Suprapubic skin (tissue), 4 donors: ENCODE measurements around the gene ARRB1. TPM values are rescaled to one million over a fixed set of nuclear protein-coding genes. Genes with fewer than 3 reads are reported as not detected.
"Not testable (repeated sequence)": the region's sequence is repeated elsewhere in the genome, so short reads cannot be mapped to it uniquely, and the experiment has no call there.

Source experiments
- DNase-seq, 2 donors: peaks; one replicate each; pipeline ENCODE4 v3.0.0-alpha.2; 2019; ENCODE audit warnings: low spot score in 2 of 2
- H3K27ac ChIP-seq: fragments of 200-600 bp; sonication (generic); one replicate; pipeline ENCODE4 v1.5.1; 2019
- H3K27me3 ChIP-seq: fragments of 200-600 bp; sonication (generic); one replicate; pipeline ENCODE4 v1.5.1; 2019
- H3K36me3 ChIP-seq: fragments of 200-600 bp; sonication (generic); one replicate; pipeline ENCODE4 v1.5.1; 2019
- H3K4me1 ChIP-seq: fragments of 200-600 bp; sonication (generic); one replicate; pipeline ENCODE4 v1.5.1; 2019
- H3K4me3 ChIP-seq: fragments of 200-600 bp; sonication (generic); one replicate; pipeline ENCODE4 v1.5.1; 2019; ENCODE audit warnings: mild to moderate bottlenecking
- H3K9me3 ChIP-seq: fragments of 200-600 bp; sonication (generic); one replicate; pipeline ENCODE4 v1.5.1; 2019
- EP300 ChIP-seq: sonication (generic); formaldehyde crosslinking; IDR thresholded peaks from one replicate; pipeline ENCODE4 v1.6.1; 2017; ENCODE audit warnings: antibody characterized with exemption
- POLR2A ChIP-seq, 2 donors: fragments of 450-650 bp; IDR thresholded peaks; one replicate each; pipeline ENCODE4 v1.6.1; 2017; ENCODE audit warnings: antibody characterized with exemption in 2 of 2, mild to moderate bottlenecking in 2 of 2, moderate library complexity in 2 of 2
- POLR2AphosphoS5 ChIP-seq, 3 donors: sonication (generic); formaldehyde crosslinking; IDR thresholded peaks; one replicate each; pipeline ENCODE4 v1.6.1; 2017; ENCODE audit warnings: antibody characterized with exemption in 3 of 3
- WGBS: methylation state at CpG from one replicate; pipeline ENCODE4 v1.1.5; 2018; 5-methylcytosine and 5-hydroxymethylcytosine counted together
- total RNA-seq, 4 donors: library from RNA; depleted of rRNA; stranded (reverse); fragments of >200 nt; gene quantifications; one replicate each; pipeline ENCODE4 v1.1.0, GENCODE V29; 2016
- TF ChIP-seq, protein P1 (sequence below), 2 donors: fragments of 200-600 bp in 1 of 2; fragments of 450-650 bp in 1 of 2; sonication (generic) in 1 of 2; IDR thresholded peaks; one replicate each; pipeline ENCODE4 v1.5.1; 2016 to 2019; ENCODE audit warnings: antibody characterized with exemption in 2 of 2, mild to moderate bottlenecking in 1 of 2, moderate library complexity in 1 of 2

Gene ARRB1
- total RNA-seq, 4 donors from 2014 or later = 24.8 to 57.2 (median 38.4) TPM

DNA sequence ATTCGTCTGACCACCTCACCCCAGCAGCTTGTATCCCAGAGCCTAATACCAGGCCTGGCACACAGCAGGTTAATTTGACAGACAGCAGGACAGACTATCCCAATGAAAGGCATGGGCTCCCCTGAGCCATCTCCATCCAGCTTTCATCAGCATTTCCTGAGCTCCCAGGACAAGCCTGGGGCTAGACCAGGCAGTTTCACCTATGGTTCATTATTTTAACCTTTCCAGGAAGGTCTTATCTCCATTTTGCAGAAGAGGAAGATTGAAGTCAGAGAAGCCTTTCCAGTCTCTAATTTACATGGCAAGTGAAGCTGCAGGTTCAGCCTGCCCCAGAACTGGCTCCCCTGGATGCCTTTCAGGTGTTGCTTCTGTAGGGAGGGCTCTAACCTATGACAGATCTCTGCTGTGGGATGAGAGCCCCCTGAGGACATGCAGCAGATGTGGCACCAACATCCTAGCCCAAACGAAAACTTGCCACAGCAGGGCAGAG, 17.0 kb downstream of the ARRB1 start:
- TF ChIP-seq POLR2AphosphoS5 (IDR thresholded peaks at IDR 0.05) = no peak
- TF ChIP-seq POLR2A (IDR thresholded peaks at IDR 0.05) = no peak
- no peak for TF ChIP-seq EP300
- TF ChIP-seq, protein P1, sequence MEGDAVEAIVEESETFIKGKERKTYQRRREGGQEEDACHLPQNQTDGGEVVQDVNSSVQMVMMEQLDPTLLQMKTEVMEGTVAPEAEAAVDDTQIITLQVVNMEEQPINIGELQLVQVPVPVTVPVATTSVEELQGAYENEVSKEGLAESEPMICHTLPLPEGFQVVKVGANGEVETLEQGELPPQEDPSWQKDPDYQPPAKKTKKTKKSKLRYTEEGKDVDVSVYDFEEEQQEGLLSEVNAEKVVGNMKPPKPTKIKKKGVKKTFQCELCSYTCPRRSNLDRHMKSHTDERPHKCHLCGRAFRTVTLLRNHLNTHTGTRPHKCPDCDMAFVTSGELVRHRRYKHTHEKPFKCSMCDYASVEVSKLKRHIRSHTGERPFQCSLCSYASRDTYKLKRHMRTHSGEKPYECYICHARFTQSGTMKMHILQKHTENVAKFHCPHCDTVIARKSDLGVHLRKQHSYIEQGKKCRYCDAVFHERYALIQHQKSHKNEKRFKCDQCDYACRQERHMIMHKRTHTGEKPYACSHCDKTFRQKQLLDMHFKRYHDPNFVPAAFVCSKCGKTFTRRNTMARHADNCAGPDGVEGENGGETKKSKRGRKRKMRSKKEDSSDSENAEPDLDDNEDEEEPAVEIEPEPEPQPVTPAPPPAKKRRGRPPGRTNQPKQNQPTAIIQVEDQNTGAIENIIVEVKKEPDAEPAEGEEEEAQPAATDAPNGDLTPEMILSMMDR (IDR thresholded peaks at IDR 0.05) = no peak
- H3K4me1 ChIP-seq = peaks cover 72% of the 10 kb centered on the region
- no peaks in the 10 kb centered on the region for H3K9me3 ChIP-seq
- WGBS = 63% methylated on average over 2 of the region's 2 CpGs
- no peaks in the 10 kb centered on the region for H3K36me3 ChIP-seq
- no peaks in the 10 kb centered on the region for H3K27me3 ChIP-seq
- no peak overlapping the region for H3K27ac ChIP-seq
- DNase-seq = no peak
- H3K4me3 ChIP-seq = no peak overlapping the region

DNA sequence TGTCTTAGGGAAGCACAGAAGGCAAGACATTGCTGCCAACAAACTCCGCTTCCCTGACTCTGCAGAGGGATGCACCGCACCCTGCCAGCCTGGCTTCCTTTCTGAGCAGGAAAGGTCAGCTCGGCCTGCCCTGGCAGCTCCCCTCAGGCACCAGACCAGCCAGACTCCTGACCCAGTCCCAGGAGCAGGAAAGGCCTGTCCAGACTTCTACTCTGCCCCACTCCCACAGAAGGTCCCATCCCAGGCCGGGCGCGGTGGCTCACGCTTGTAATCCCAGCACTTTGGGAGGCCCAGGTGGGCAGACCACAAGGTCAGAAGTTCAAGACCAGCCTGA, 17.7 kb downstream of the ARRB1 start:
- 86% methylated on average over 5 of the region's 7 CpGs for WGBS

DNA sequence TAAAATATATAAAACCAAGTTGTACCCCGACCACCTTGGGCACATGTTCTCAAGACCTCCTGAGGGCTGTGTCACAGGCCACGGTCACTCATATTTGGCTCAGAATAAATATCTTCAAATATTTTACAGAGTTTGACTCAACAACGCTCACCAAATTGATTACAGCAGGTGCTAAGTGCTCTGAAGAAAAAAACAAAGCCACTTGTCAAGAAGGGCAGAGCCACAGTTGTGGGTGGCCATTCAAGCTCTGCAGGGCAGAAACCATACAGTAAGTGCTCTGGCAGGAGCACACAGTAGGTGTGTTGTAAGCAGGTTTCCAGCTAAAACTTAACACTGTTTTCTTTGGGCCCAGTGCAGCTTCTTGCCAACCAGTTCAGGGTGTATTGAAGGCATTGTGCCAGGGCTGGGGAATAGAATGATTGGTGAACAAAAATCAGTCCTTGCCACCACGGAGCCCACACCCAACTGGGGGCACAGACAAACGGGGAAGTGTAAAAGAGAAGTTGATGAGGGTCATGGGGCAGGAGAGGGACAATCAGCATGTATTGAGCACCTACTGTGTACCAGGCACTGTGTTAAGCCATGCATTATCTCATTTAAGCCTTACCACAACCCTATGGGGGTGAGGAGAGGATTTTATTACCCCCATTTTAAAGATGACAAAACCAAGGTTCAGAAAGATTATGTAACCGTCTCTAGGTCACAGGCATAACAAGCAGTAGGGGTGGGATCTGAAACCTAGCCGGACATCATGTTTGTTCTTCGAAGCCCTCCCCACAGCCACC, 18.2 kb downstream of the ARRB1 start:
- Histone ChIP-seq H3K27ac (no peak overlapping the region), H3K36me3 (no peaks in the 10 kb centered on the region), H3K4me3 (no peak overlapping the region), H3K4me1 (peaks cover 66% of the 10 kb centered on the region), H3K9me3 (no peaks in the 10 kb centered on the region), H3K27me3 (no peaks in the 10 kb centered on the region)
- 74% methylated on average over 8 of the region's 8 CpGs for WGBS
- TF ChIP-seq POLR2AphosphoS5 (IDR thresholded peaks at IDR 0.05) (no peak), POLR2A (IDR thresholded peaks at IDR 0.05) (no peak), EP300 (no peak)
- TF ChIP-seq, protein P1 (IDR thresholded peaks at IDR 0.05) = no peak
- DNase-seq = no peak

More for the DNA sequence above, 17.7 kb downstream of the ARRB1 start:
- no peaks in the 10 kb centered on the region for H3K36me3 ChIP-seq
- no peaks in the 10 kb centered on the region for H3K9me3 ChIP-seq
- DNase-seq = no peak
- H3K27me3 ChIP-seq = no peaks in the 10 kb centered on the region
- no peak overlapping the region for H3K27ac ChIP-seq
- H3K4me1 ChIP-seq = peaks cover 66% of the 10 kb centered on the region
- no peak overlapping the region for H3K4me3 ChIP-seq
- TF ChIP-seq POLR2AphosphoS5 (IDR thresholded peaks at IDR 0.05) = no peak

DNA sequence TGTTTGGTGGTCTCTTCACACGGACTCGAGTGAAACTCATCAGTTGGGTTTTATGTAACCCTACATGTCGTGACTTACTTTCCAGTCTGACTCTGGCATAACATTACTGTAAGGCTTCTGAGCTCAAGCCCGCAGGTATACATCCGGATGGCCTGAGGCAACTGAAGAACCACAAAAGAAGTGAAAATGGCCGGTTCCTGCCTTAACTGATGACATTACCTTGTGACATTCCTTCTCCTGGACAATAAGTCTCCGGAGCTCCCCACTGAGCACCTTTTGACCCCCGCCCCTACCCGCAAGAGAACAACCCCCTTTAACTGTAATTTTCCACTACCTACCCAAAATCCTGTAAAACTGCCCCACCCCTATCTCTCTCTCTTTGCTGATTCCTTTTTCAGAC, 19.7 kb downstream of the ARRB1 start:
- not testable (repeated sequence) for H3K27ac ChIP-seq, H3K36me3 ChIP-seq, H3K27me3 ChIP-seq, DNase-seq, H3K4me3 ChIP-seq, H3K9me3 ChIP-seq
- H3K4me1 ChIP-seq = peaks cover 55% of the 10 kb centered on the region
- WGBS = 96% methylated on average over 9 of the region's 9 CpGs

DNA sequence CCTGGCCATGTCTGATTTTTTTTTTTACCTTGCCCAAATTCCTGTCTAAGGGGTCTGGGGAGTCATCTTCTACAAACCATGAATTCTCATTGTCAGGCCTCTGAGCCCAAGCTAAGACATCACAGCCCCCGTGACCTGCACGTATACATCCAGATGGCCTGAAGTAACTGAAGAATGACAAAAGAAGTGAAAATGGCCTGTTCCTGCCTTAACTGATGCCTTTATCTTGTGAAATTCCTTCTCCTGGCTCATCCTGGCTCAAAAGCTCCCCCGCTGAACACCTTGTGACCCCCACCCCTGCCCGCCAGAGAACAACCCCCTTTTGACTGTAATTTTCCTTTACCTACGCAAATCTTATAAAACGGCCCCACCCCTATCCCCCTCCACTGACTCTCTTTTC, 20.2 kb downstream of the ARRB1 start:
- WGBS = 98% methylated on average over 6 of the region's 6 CpGs
- not testable (repeated sequence) for H3K27me3 ChIP-seq, H3K36me3 ChIP-seq, H3K4me3 ChIP-seq, H3K9me3 ChIP-seq, H3K27ac ChIP-seq, DNase-seq
- peaks cover 55% of the 10 kb centered on the region for H3K4me1 ChIP-seq

DNA sequence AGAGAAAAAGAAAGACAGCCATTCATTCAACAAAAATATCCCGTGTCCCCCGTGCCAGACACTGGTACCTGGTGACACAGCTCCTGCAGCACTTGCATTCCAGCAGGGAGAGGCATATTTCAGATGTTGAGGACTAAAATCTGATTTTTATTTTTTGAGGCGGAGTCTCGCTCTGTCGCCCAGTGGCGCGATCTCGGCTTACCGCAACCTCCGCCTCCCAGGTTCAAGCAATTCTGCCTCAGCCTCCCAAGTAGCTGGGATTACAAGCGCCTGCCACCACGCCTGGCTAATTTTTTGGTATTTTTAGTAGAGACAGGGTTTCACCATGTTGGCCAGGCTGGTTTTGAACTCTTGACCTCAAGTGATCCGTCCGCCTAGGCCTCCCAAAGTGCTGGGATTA, 20.6 kb downstream of the ARRB1 start:
- 96% methylated on average over 14 of the region's 14 CpGs for WGBS
- not testable (repeated sequence) for H3K4me3 ChIP-seq, H3K36me3 ChIP-seq, DNase-seq, H3K9me3 ChIP-seq, H3K27ac ChIP-seq, H3K27me3 ChIP-seq
- H3K4me1 ChIP-seq = peaks cover 55% of the 10 kb centered on the region

DNA sequence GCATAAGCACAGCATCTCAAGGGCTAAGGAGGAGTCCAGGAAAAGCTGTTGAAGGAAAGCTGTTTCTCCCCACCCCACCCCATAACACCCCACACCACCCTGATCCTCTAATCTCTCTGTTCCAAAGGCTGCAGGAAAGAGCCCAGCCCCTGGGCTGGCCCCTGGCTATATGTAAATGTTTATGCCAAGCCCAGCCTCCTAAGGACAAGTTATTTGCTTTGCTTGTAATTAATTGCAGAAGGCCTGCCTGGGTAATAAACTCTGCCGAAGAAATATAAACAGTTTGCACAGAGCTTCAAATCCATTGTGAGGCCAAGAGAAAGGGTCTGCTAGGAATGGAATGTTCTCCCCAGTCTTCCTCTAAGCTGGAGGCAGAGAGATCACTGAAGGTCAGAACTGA, 21.2 kb downstream of the ARRB1 start:
- H3K27ac ChIP-seq = no peak overlapping the region
- DNase-seq = no peak
- 24% methylated on average over 1 of the region's 1 CpG for WGBS

More for the DNA sequence above, 21.2 kb downstream of the ARRB1 start:
- Histone ChIP-seq H3K36me3 (no peaks in the 10 kb centered on the region), H3K4me3 (no peak overlapping the region), H3K4me1 (peaks cover 57% of the 10 kb centered on the region), H3K9me3 (no peaks in the 10 kb centered on the region), H3K27me3 (no peaks in the 10 kb centered on the region)
- TF ChIP-seq POLR2AphosphoS5 (IDR thresholded peaks at IDR 0.05) (no peak), EP300 (no peak), POLR2A (IDR thresholded peaks at IDR 0.05) (no peak)
- TF ChIP-seq, protein P1 (IDR thresholded peaks at IDR 0.05) = no peak
